Upper lobe of right lung (tissue), 1 donor: ENCODE measurements around the gene KLHDC7A. TPM values are rescaled to one million over a fixed set of nuclear protein-coding genes. Genes with fewer than 3 reads are reported as not detected.

Experiments used
- ATAC-seq: fragments of 200-7000 bp; cut with Tn5 transposase; one replicate; pipeline ENCODE4 v1.9.1; 2020; ENCODE audit warnings: mild to moderate bottlenecking, moderate library complexity
- DNase-seq: peaks from one replicate; pipeline ENCODE4 v3.0.0-alpha.2; 2020
- H3K27ac ChIP-seq: fragments of 200-600 bp; one replicate; pipeline ENCODE4 v1.8.0; 2022
- H3K27me3 ChIP-seq: fragments of 200-600 bp; one replicate; pipeline ENCODE4 v1.8.0; 2022; ENCODE audit warnings: mild to moderate bottlenecking
- H3K36me3 ChIP-seq: fragments of 200-600 bp; one replicate; pipeline ENCODE4 v1.8.0; 2022
- H3K4me1 ChIP-seq: fragments of 200-600 bp; one replicate; pipeline ENCODE4 v1.8.0; 2022
- H3K4me3 ChIP-seq: fragments of 200-600 bp; one replicate; pipeline ENCODE4 v1.8.0; 2022; ENCODE audit warnings: mild to moderate bottlenecking
- H3K9me3 ChIP-seq: fragments of 200-600 bp; one replicate; pipeline ENCODE4 v1.8.0; 2022
- intact Hi-C: fragments of 100-400 bp; cut with DNase I; formaldehyde crosslinking; loops from one replicate; pipeline ENCODE4 v1.11.0; 2022
- total RNA-seq: library from RNA; stranded (reverse); fragmentation: NEBNext Ultra II Directional; extraction: Animal tissue kit (Norgen Biotek cat#: 25700); gene quantifications from one replicate; pipeline ENCODE4 v1.2.1, GENCODE V29; 2021
- TF ChIP-seq, protein P1 (sequence below): fragments of 200-600 bp; IDR thresholded peaks from one replicate; pipeline ENCODE4 v1.8.0; 2022; ENCODE audit warnings: antibody characterized with exemption
- donor health status: DM: no; HTN: yes; CAD: no; lungs with severe emphysema.

The KLHDC7A gene
- total RNA-seq, 1 donor from 2014 or later: 1.3 TPM

GRCh38 chr1:18527514-18527913 lies 46.8 kb downstream of the KLHDC7A start:
- Histone ChIP-seq H3K4me1 (no peaks in the 10 kb centered on the region), H3K27ac (no peak overlapping the region), H3K36me3 (no peaks in the 10 kb centered on the region), H3K4me3 (no peak overlapping the region), H3K9me3 (no peaks in the 10 kb centered on the region), H3K27me3 (peaks cover 5% of the 10 kb centered on the region)
- intact Hi-C loops: no loop called here
- DNase-seq (no peak), ATAC-seq (no peak)
- TF ChIP-seq, protein P1, sequence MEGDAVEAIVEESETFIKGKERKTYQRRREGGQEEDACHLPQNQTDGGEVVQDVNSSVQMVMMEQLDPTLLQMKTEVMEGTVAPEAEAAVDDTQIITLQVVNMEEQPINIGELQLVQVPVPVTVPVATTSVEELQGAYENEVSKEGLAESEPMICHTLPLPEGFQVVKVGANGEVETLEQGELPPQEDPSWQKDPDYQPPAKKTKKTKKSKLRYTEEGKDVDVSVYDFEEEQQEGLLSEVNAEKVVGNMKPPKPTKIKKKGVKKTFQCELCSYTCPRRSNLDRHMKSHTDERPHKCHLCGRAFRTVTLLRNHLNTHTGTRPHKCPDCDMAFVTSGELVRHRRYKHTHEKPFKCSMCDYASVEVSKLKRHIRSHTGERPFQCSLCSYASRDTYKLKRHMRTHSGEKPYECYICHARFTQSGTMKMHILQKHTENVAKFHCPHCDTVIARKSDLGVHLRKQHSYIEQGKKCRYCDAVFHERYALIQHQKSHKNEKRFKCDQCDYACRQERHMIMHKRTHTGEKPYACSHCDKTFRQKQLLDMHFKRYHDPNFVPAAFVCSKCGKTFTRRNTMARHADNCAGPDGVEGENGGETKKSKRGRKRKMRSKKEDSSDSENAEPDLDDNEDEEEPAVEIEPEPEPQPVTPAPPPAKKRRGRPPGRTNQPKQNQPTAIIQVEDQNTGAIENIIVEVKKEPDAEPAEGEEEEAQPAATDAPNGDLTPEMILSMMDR: no peak

DNA sequence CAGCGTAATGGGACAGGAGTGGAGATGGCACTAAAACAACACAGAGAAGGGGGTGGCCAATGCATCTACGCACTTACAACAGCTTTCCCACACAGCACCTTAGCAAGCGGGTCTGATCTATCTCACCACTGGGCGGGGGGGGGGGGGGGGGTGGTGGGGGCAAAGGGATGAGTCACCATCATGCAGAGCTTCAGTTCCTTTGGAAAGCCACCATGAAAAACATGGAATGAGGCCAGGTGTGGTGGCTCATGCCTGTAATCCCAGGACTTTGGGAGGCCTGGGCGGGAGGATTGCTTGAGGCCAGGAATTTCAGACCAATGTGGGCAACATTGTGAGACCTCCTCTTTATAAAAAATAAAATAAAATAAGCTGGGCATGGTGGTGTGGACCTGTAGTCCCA lies 47.2 kb downstream of the KLHDC7A start:
- H3K4me1 ChIP-seq: no peaks in the 10 kb centered on the region
- no peak overlapping the region for H3K4me3 ChIP-seq
- TF ChIP-seq, protein P1: no peak
- peaks cover 5% of the 10 kb centered on the region for H3K27me3 ChIP-seq
- H3K36me3 ChIP-seq: no peaks in the 10 kb centered on the region
- intact Hi-C loops: no loop called here
- no peak overlapping the region for H3K27ac ChIP-seq
- DNase-seq (no peak), ATAC-seq (no peak)
- H3K9me3 ChIP-seq: no peaks in the 10 kb centered on the region

- TF ChIP-seq, protein P1: no peak
- intact Hi-C loops: no loop called here
Measured at GRCh38 chr1:18528616-18529015, 47.9 kb downstream of the KLHDC7A start.

GRCh38 chr1:18529714-18530113 lies 49.0 kb downstream of the KLHDC7A start:
- TF ChIP-seq, protein P1: no peak
- intact Hi-C loops: no loop called here
- ATAC-seq (no peak), DNase-seq (peak; percentile 18)
- Histone ChIP-seq H3K27ac (no peak overlapping the region), H3K36me3 (no peaks in the 10 kb centered on the region), H3K4me1 (no peaks in the 10 kb centered on the region), H3K27me3 (peaks cover 5% of the 10 kb centered on the region), H3K9me3 (no peaks in the 10 kb centered on the region), H3K4me3 (no peak overlapping the region)

More at GRCh38 chr1:18528616-18529015, 47.9 kb downstream of the KLHDC7A start:
- peaks cover 5% of the 10 kb centered on the region for H3K27me3 ChIP-seq
- H3K4me1 ChIP-seq: no peaks in the 10 kb centered on the region
- ATAC-seq (no peak), DNase-seq (no peak)
- no peaks in the 10 kb centered on the region for H3K9me3 ChIP-seq
- H3K27ac ChIP-seq: no peak overlapping the region
- no peak overlapping the region for H3K4me3 ChIP-seq
- H3K36me3 ChIP-seq: no peaks in the 10 kb centered on the region

DNA sequence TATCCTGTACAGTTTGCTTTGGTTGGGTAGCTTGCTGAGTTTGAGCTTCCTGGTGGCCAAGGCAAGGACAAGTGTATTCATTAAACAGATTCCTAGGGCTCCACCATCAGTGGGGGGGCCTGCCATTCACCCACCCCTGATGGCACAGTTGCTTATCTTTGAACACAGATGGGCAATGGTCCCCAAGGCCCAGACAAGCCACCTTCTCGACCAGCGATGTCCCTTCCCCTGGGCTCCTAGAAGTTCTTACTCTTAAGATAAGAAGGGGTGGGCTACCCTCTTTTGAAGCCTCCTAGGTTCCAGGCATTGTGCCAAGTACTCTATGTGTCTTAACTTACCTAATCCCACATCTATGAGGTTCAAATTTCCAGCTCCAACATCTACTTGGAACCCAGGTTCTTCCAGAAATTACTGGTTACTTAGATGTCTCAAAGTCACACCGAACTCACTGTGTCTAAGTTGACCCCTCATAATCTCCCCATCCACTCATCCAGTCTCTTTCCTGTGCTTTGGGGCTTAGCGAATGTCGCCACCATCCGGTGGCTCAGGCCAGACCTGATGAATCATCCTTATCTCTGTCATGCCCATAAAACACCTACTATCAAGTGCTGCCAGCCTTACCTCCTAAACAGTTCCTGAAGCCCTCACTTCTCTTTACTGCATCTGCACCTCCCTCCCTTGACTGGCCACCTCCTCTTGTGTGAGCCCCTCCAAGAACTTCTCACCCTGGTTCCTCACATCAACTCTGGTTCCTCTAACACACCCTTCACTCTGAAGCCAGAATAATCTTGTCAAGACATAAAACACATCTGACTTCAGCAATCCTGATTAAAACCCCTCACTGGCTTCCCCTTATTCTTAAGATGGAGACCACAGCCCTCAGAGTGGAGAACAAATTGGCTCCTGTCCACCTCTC lies 50.1 kb downstream of the KLHDC7A start:
- TF ChIP-seq, protein P1: no peak
- Histone ChIP-seq H3K4me1 (no peaks in the 10 kb centered on the region), H3K27ac (no peak overlapping the region), H3K36me3 (no peaks in the 10 kb centered on the region), H3K9me3 (no peaks in the 10 kb centered on the region), H3K4me3 (no peak overlapping the region), H3K27me3 (peaks cover 5% of the 10 kb centered on the region)
- ATAC-seq (no peak), DNase-seq (peak; percentile 23)
- intact Hi-C loops: no loop called here
